Skeletal muscle tissue (tissue), 4 donors: ENCODE data around the gene EEF1G. TPM values are rescaled to one million over a fixed set of nuclear protein-coding genes. Genes with fewer than 3 reads are reported as not detected.
"Not testable (repeated sequence)": the region's sequence is repeated elsewhere in the genome, so short reads cannot be mapped to it uniquely, and the experiment has no call there.

Experiments used
- H3K27ac ChIP-seq: one replicate; pipeline ENCODE4 v1.7.0; 2013; ENCODE audit warnings: mild to moderate bottlenecking, low read depth, low read length, inconsistent platforms
- H3K27me3 ChIP-seq, 3 donors: one replicate each; pipeline ENCODE4 v1.7.0; 2013; ENCODE audit warnings: low read length in 3 of 3; ENCODE audit not compliant: control insufficient read depth in 3 of 3, insufficient read depth in 3 of 3
- H3K36me3 ChIP-seq, 3 donors: one replicate each; pipeline ENCODE4 v1.7.0; 2013; ENCODE audit warnings: low read length in 3 of 3; ENCODE audit not compliant: control insufficient read depth in 3 of 3, insufficient read depth in 3 of 3
- H3K4me1 ChIP-seq, 3 donors: one replicate each; pipeline ENCODE4 v1.7.0; 2013; ENCODE audit warnings: low read length in 3 of 3, mild to moderate bottlenecking in 3 of 3; ENCODE audit not compliant: control insufficient read depth in 3 of 3, insufficient read depth in 3 of 3
- H3K4me3 ChIP-seq, 3 donors: one replicate each; pipeline ENCODE4 v1.7.0; 2013; ENCODE audit warnings: low read length in 3 of 3
- H3K9ac ChIP-seq, 3 donors: one replicate each; pipeline ENCODE4 v1.7.0; 2013; ENCODE audit warnings: low read length in 3 of 3, mild to moderate bottlenecking in 3 of 3, moderate library complexity in 2 of 3, low read depth in 1 of 3
- H3K9me3 ChIP-seq, 3 donors: one replicate each; pipeline ENCODE4 v1.7.0; 2013; ENCODE audit warnings: low read length in 3 of 3; ENCODE audit not compliant: control insufficient read depth in 3 of 3
- total RNA-seq: library from RNA; depleted of rRNA; stranded (reverse); fragments of >200 nt; gene quantifications from one replicate; pipeline ENCODE4 v1.2.3, GENCODE V29; 2014
- donor health status: Osteomylitis.

Gene EEF1G
- total RNA-seq, 1 donor from 2014 or later = 2,520 TPM

DNA sequence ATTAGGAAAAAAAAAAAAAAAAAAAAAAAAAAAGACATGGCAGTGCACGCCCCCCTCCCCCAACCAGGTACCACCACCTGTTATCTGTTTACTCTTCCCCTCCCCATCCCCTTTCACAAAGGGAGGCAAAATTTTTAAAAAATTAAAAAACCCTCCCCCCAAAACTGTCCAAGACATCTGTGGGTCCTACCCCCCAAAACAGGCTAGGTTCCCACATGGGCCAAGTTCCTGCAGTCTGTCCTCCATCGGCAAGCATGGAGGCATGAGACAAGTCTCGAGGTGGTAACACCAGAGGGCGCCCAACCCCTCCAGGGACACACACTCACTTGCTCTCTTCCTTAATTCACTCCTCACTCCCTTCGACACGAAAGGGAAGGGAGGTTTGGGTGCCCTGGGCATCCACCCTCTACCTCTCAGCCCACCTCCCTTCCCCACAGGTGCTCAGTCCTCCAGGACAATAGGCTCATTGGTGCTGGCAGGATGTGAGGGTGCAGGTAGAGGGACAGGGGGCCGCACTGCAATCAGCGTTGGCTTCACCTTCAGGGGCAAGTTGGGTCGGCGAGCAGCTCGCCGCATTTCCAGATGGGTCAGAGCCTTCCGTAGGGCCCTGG, 19.8 kb upstream of the EEF1G start:
- peaks cover 26 to 36% (median 32%) of the 10 kb centered on the region in 3 donors for H3K4me1 ChIP-seq
- H3K9me3 ChIP-seq = no peaks in the 10 kb centered on the region
- H3K36me3 ChIP-seq = peaks cover 44 to 50% (median 44%) of the 10 kb centered on the region in 3 donors
- H3K9ac ChIP-seq = peak overlapping the region in 1 of 3 donors; percentile 83
- H3K27me3 ChIP-seq = no peaks in the 10 kb centered on the region
- H3K4me3 ChIP-seq = no peak overlapping the region
- H3K27ac ChIP-seq = no peak overlapping the region

DNA sequence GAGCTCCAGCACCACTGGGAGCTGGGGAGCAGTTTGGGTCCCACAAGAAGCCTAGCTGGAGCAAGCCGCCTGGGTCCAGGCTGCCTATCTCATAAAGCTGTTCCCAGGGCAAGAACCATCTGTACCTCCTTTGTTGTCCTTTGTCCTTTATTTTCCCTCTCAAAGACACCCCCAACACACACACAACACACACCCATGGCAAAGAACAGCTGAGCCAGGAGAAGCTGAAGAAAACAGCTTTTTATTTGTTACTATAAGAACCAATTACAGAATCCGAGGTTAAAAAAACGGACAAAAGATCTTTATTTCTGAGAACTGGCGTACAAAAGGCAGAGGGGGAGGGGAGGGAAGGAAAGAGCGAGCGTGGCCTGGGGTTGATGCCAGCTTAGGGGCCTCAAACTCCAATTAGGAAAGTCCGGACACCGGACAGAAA, 19.3 kb upstream of the EEF1G start:
- peaks cover 26 to 36% (median 28%) of the 10 kb centered on the region in 3 donors for H3K4me1 ChIP-seq
- H3K9ac ChIP-seq = peak overlapping the region in 2 of 3 donors; percentile 83 to 90
- H3K27ac ChIP-seq = peak overlapping the region; percentile 95
- H3K9me3 ChIP-seq = no peaks in the 10 kb centered on the region
- H3K4me3 ChIP-seq = no peak overlapping the region
- H3K27me3 ChIP-seq = no peaks in the 10 kb centered on the region
- peaks cover 43 to 49% (median 47%) of the 10 kb centered on the region in 3 donors for H3K36me3 ChIP-seq

DNA sequence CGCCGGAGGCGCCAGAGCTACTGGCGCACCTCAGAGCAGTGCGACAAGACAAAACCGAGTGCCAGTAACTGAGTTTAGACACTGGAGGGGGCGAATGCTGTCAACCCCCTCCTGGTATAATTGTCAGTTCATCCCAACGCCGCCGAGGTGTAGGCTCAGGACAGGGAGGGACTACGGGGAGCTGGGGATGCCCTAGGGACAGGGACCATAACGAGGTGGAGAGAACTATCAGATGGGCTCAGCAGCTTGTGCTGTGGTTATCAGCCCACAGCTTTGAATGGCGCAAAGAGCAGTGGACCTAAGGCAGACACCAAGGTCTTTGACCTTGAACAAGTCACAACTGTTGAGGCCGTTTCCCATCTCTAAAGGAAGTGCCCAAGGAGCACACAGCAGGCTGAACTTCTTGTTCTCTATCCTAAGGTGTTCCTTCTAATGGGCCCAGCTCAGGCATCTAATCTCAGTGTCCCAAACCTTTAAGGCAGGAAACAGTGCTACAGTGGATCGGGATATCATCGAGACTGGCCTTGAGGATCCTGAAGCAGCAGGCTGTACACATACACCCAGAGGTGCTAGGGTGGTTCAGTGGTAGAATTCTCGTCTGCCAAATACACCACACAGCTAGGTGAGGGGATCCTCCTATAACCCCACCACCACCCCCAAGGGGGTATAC, 18.6 kb upstream of the EEF1G start:
- Histone ChIP-seq H3K27me3 (no peaks in the 10 kb centered on the region), H3K27ac (peak overlapping the region; percentile 95), H3K4me3 (peak overlapping the region; percentile 73 to 89 (median 77)), H3K9ac (peak overlapping the region; percentile 83 to 90 (median 90)), H3K4me1 (peaks cover 26 to 36% (median 26%) of the 10 kb centered on the region in 3 donors), H3K36me3 (peaks cover 40 to 48% (median 46%) of the 10 kb centered on the region in 3 donors), H3K9me3 (no peaks in the 10 kb centered on the region)

DNA sequence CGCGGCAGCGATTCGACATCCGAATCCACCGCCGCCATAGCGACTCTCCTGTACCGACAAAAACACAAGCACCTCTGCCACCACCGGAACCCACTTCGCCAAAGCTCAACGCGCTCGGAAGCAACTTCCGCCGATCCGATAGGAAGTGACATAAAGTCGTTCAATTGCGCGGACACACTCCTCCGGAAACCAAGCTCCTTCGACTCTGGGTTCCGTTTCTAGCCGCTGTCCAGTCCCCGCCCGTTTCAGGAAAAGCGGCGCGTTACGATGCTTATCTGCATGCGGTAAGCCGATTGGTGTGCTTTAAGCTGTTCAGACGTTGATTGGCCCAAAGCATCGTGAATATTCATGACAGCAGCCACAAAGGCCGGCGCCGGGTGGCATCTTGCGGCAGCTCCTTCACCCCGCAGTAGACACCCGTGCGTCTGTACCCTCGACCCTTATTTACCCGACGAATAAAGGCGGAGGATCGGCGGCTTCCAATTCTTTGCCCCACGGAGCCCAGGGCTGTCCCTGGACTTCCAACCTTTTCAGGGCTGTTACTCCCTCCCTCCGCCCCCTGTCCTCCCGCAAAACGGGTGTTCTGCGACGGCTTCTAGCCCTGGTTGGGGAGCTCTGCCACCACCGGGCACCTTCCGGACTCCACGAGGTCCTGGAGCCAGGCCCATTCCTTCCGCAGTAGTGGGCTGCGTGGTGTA, 17.9 kb upstream of the EEF1G start, which contains the start of gene TUT1:
Gene TUT1, minus strand, starts transcription at position 76 of the 698 bp plus-strand sequence. Its CDS starts 38 bp downstream, at position 38.
- H3K36me3 ChIP-seq = peaks cover 40 to 45% (median 42%) of the 10 kb centered on the region in 3 donors
- peak within 1 kb of the TSS; percentile 95 for H3K27ac ChIP-seq

DNA sequence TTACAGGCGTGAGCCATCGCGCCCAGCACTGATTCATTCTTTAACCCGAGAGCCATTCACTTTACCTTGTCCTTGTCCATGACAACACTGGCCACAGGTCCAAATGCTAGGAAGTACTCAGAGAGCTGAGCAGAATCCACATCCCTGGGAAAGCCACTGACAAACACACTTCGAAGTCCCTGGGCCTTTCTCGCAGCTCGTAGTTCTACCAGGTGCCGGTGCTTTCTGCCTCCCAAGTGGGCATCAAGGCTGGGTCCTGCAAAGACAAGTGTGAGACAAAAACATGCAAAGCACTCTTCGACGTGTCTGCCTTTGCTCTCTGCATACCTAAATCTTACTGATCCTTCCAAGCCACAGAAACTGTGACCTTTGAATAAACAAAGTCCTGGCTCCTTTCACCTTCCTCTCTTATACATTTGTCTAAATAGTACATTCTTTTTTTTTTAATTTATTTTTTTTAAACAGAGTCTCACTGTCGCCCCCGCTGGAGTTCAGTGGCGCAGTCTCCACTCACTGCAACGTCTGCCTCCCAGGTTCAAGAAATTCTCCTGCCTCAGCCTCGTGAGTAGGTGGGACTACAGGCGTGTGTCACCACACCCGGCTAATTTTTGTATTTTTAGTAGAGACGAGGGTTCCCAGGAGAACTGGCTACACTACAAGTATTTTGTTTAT, 15.4 kb upstream of the EEF1G start:
- Histone ChIP-seq H3K9me3 (no peaks in the 10 kb centered on the region), H3K27ac (no peak overlapping the region), H3K4me3 (no peak overlapping the region), H3K27me3 (no peaks in the 10 kb centered on the region), H3K4me1 (peaks cover 26 to 36% (median 26%) of the 10 kb centered on the region in 3 donors), H3K36me3 (peaks cover 26 to 32% (median 27%) of the 10 kb centered on the region in 3 donors), H3K9ac (no peak overlapping the region)

More for the DNA sequence above, 17.9 kb upstream of the EEF1G start, which contains the start of gene TUT1:
- Histone ChIP-seq H3K9ac (peak within 1 kb of the TSS; percentile 91 to 94 (median 93)), H3K4me3 (peak within 1 kb of the TSS; percentile 81 to 97 (median 89)), H3K9me3 (no peaks in the 10 kb centered on the region), H3K27me3 (no peaks in the 10 kb centered on the region), H3K4me1 (peaks cover 26 to 36% (median 26%) of the 10 kb centered on the region in 3 donors)

DNA sequence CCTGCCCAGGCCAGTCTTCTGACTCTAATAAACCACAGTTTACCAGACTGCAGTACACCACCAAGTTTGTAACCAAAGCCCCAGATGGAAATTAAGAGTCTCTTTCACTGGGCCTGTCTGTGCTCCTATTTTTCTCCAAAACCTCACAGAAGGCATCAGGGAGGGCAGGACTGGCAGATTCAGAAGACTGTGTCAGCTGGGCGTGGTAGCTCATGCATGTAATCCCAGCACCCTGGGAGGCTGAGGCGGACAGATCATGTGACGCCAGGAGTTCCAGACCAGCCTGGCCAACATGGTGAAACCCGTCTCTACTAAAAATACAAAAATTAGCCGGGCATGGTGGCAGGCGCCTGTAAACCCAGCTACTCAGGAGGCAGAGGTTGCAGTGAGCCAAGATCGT, 11.7 kb upstream of the EEF1G start:
- peak overlapping the region in 1 of 3 donors; percentile 33 for H3K9ac ChIP-seq
- peaks cover 11 to 17% (median 14%) of the 10 kb centered on the region in 3 donors for H3K4me1 ChIP-seq
- not testable (repeated sequence) for H3K9me3 ChIP-seq, H3K27ac ChIP-seq, H3K27me3 ChIP-seq, H3K4me3 ChIP-seq
- H3K36me3 ChIP-seq = peaks cover 24 to 41% (median 35%) of the 10 kb centered on the region in 3 donors

DNA sequence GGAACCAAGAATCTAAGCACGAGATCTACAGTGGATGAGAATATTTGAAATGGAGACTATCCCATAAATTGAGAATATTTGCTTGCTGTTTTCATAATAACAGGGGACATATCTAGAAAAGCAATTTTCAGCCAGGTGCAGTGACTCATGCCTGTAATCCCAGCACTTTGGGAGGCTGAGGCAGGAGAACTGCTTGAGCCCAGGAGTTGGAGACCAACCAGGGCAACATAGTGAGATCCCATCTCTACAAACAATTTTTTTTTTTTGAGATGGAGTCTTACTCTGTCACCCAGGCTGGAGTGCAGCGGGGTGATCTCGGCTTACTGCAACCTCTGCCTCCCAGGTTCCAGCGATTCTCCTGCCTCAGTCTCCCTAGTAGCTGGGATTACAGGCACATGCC, 8.0 kb upstream of the EEF1G start:
- H3K4me3 ChIP-seq, H3K9me3 ChIP-seq, H3K27me3 ChIP-seq, H3K27ac ChIP-seq: not testable (repeated sequence)
- peak overlapping the region in 1 of 3 donors; percentile 19 for H3K9ac ChIP-seq
- H3K4me1 ChIP-seq = peaks cover 7 to 10% (median 10%) of the 10 kb centered on the region in 3 donors
- H3K36me3 ChIP-seq = peaks cover 22 to 42% (median 37%) of the 10 kb centered on the region in 3 donors

DNA sequence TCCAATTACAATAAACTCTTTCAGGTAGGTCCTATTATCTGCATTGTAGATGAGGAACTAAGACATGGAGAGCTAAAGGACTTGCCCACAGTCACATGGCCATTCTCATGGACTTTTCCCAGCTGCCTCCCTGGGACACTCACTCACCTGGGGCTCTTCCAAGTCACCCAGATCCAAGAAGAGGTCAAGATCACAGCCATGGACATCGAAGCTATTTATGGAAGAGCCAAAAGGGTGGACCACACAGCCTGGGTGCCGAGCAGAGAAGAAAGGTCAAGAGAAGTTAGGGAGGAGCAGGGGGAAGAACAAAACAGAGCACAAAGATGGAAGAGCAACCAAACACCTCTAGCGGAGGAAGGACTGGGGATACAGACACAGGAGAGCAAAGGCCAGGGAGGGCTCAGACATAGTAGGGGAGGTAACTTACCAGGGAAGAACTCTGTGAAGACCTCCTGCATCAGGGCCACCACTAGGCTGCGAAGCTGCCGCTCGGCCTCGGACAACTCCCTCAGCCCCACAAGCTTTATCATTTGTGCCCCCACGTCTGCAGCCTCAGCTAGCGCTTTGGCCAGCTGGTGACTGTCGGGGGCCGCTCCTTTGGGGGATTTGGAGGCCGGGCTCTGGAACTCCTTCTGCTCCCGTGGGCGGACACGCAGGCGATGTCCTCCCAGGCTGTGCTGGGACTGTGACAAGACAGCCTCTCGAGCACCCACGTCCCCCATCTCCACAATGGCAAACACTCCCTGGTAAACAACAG, 7.4 kb upstream of the EEF1G start:
- H3K9ac ChIP-seq = peak overlapping the region in 1 of 3 donors; percentile 19
- peaks cover 12 to 16% (median 12%) of the 10 kb centered on the region in 3 donors for H3K4me1 ChIP-seq
- no peaks in the 10 kb centered on the region for H3K27me3 ChIP-seq
- no peak overlapping the region for H3K27ac ChIP-seq
- no peaks in the 10 kb centered on the region for H3K9me3 ChIP-seq
- peak overlapping the region in 1 of 3 donors; percentile 35 for H3K4me3 ChIP-seq
- peaks cover 26 to 43% (median 40%) of the 10 kb centered on the region in 3 donors for H3K36me3 ChIP-seq

DNA sequence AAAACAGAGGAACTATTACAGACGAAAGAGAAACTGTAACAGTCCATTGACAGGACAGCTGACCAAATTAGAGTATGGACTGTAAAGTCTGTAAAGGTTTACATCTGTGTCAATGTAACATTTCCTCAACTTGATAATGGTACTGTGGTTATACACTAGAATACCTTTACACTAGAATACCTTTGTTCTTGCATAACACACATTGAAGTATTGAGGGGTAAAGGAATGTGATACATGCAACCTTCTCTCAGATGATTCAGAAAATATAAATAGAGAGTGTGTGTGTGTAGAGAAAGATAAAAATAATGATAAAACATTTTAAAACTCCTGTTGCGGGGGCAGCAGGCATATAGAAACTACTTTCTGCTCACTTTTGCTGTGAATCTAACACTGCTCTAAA, 5.6 kb upstream of the EEF1G start:
- H3K36me3 ChIP-seq = peaks cover 23 to 38% (median 34%) of the 10 kb centered on the region in 3 donors
- no peaks in the 10 kb centered on the region for H3K9me3 ChIP-seq
- peaks cover 31 to 35% (median 31%) of the 10 kb centered on the region in 3 donors for H3K4me1 ChIP-seq
- H3K9ac ChIP-seq = no peak overlapping the region
- H3K27ac ChIP-seq = no peak overlapping the region
- H3K4me3 ChIP-seq = no peak overlapping the region
- H3K27me3 ChIP-seq = no peaks in the 10 kb centered on the region
